ENCODE measurements around the gene KIF19. TPM values are rescaled to one million over a fixed set of nuclear protein-coding genes. Genes with fewer than 3 reads are reported as not detected.
A peak's percentile ranks its signal among the peaks of the same experiment; 100 is the strongest.

Gene KIF19
- polyA plus RNA-seq, 2 of the 4 experiments (the other 2 are of a cell fraction), result not detected

GRCh38 chr17:74372426-74372825 is 46.4 kb downstream of the KIF19 start:
- H3K4me3 ChIP-seq, result no peak overlapping the region
- no peak overlapping the region for H3K27ac ChIP-seq
- H3K9me3 ChIP-seq, result no peaks in the 10 kb centered on the region
- FAIRE-seq (no peak), ATAC-seq (no peak), DNase-seq (ENCODE audit: low read depth in 1 of 2, low spot score in 1 of 2) (no peak)
- H3K4me1 ChIP-seq, result peaks cover 13% of the 10 kb centered on the region; the same call in 2 of the 3 replicates
- H3K4me2 ChIP-seq, result no peak overlapping the region
- ChIA-PET POLR2A (no interaction called here), CTCF (interaction anchor here (1.1 to 25.8 kb wide), 5 partner anchors 9 to 419 kb away, joined by 3 to 674 read pairs (median 7); partner anchors contain the start of gene BTBD17)
- TF ChIP-seq PBX3 (IDR thresholded peaks at IDR 0.05), result no peak
- no peak for TF ChIP-seq RNF2 (IDR thresholded peaks at IDR 0.05; ENCODE audit: borderline replicate concordance, low read depth)
- TF ChIP-seq RCOR1 (IDR thresholded peaks at IDR 0.05; ENCODE audit: low read depth, low read length), result no peak
- no peak for TF ChIP-seq CEBPB (IDR thresholded peaks at IDR 0.05)
- 73% methylated on average over 9 of the region's 9 CpGs for WGBS (ENCODE audit: missing lambda C conversion rate)

GRCh38 chr17:74373838-74374606 is 48.0 kb downstream of the KIF19 start:
- Histone ChIP-seq H3K4me2 (peak overlapping the region; percentile 41; the same call in 2 of the 3 replicates), H3K4me1 (peaks cover 8% of the 10 kb centered on the region; the same call in 2 of the 3 replicates), H3K27ac (no peak overlapping the region), H3K9me3 (no peaks in the 10 kb centered on the region), H3K4me3 (no peak overlapping the region)
- DNase-seq (ENCODE audit: low read depth in 1 of 2, low spot score in 1 of 2), result peak in 1 of 2 experiments; percentile 45
- ChIA-PET CTCF (interaction anchor here (0.9 to 25.8 kb wide), 9 partner anchors 17 to 159 kb away, joined by 3 to 674 read pairs (median 4); partner anchors contain the start of gene BTBD17), POLR2A (no interaction called here)
- ATAC-seq, result peak; percentile 27 to 41; a peak in 4 of 6 replicates
- TF ChIP-seq USF2 (IDR thresholded peaks at IDR 0.05), result no peak
- TF ChIP-seq JUN (IDR thresholded peaks at IDR 0.05), result no peak
- no peak for TF ChIP-seq MYC (IDR thresholded peaks at IDR 0.05; ENCODE audit: borderline replicate concordance, low read length)
- TF ChIP-seq ZC3H11A (IDR thresholded peaks at IDR 0.05), result no peak
- no peak for TF ChIP-seq RNF2 (IDR thresholded peaks at IDR 0.05; ENCODE audit: borderline replicate concordance, low read depth)
- TF ChIP-seq JUNB (IDR thresholded peaks at IDR 0.05), result no peak
- no peak for TF ChIP-seq FOXS1 (CRISPR knock-in tag; IDR thresholded peaks at IDR 0.05)
- TF ChIP-seq ZFP36 (IDR thresholded peaks at IDR 0.05; ENCODE audit: borderline replicate concordance, partially characterized antibody), result no peak
- TF ChIP-seq NPAS2 (CRISPR knock-in tag; IDR thresholded peaks at IDR 0.05; ENCODE audit: borderline replicate concordance), result no peak
- no peak for TF ChIP-seq NR3C1 (IDR thresholded peaks at IDR 0.05)
- TF ChIP-seq HDAC2 (IDR thresholded peaks at IDR 0.05), result no peak
- TF ChIP-seq POLR2AphosphoS2 (conservative IDR thresholded peaks at IDR 0.05; ENCODE audit: low read length), result no peak
- no peak for TF ChIP-seq TP53 (CRISPR knock-in tag; IDR thresholded peaks at IDR 0.05)
- no peak for TF ChIP-seq ZNF302 (CRISPR knock-in tag; IDR thresholded peaks at IDR 0.05)
- FAIRE-seq, result no peak
- WGBS (ENCODE audit: missing lambda C conversion rate), result 65% methylated on average over 15 of the region's 15 CpGs

GRCh38 chr17:74374858-74375257 is 48.8 kb downstream of the KIF19 start:
- Histone ChIP-seq H3K4me1 (peaks cover 13% of the 10 kb centered on the region), H3K4me2 (no peak overlapping the region), H3K4me3 (no peak overlapping the region), H3K9me3 (no peaks in the 10 kb centered on the region), H3K27ac (no peak overlapping the region)
- WGBS (ENCODE audit: missing lambda C conversion rate), result 58% methylated on average over 3 of the region's 3 CpGs
- no peak for DNase-seq (ENCODE audit: low read depth in 1 of 2, low spot score in 1 of 2)
- ChIA-PET POLR2A (no interaction called here), CTCF (interaction anchor here (0.6 to 25.8 kb wide), 6 partner anchors 10 to 158 kb away, joined by 4 to 674 read pairs (median 6); partner anchors contain the start of gene BTBD17)
- TF ChIP-seq PHF8 (IDR thresholded peaks at IDR 0.05; ENCODE audit: borderline replicate concordance, low read depth), result no peak
- no peak for TF ChIP-seq JUN (IDR thresholded peaks at IDR 0.05)
- no peak for TF ChIP-seq POLR2A (IDR thresholded peaks at IDR 0.05; ENCODE audit: low read length)
- TF ChIP-seq NFE2L2 (conservative IDR thresholded peaks at IDR 0.05; ENCODE audit: low read length), result no peak
- TF ChIP-seq HMGXB4 (CRISPR knock-in tag; IDR thresholded peaks at IDR 0.05; ENCODE audit: borderline replicate concordance), result no peak
- no peak for ATAC-seq
- FAIRE-seq, result no peak

Data from A549 (cell line).